Immature natural killer cell (primary cell): ENCODE data around the gene TNFRSF25. TPM values are rescaled to one million over a fixed set of nuclear protein-coding genes. Genes with fewer than 3 reads are reported as not detected.

ENCODE experiments used
- DNase-seq, 3 donors: peaks; one replicate each; pipeline ENCODE4 v3.0.0; 2022; ENCODE audit warnings: mixed read lengths in 1 of 3
- H3K27ac Mint-ChIP-seq, 6 donors: one replicate each; pipeline ENCODE4 v1.8.0; 2020; ENCODE audit warnings: mixed read lengths in 6 of 6, mild to moderate bottlenecking in 5 of 6, inconsistent platforms in 4 of 6, moderate library complexity in 3 of 6
- H3K27me3 Mint-ChIP-seq, 3 donors: one replicate each; pipeline ENCODE4 v1.8.0; 2020 to 2021; ENCODE audit warnings: low read depth in 3 of 3, mild to moderate bottlenecking in 3 of 3, mixed read lengths in 3 of 3, moderate library complexity in 3 of 3, inconsistent platforms in 1 of 3
- H3K36me3 Mint-ChIP-seq, 3 donors: one replicate each; pipeline ENCODE4 v1.8.0; 2020; ENCODE audit warnings: mixed read lengths in 3 of 3, inconsistent platforms in 2 of 3, mild to moderate bottlenecking in 2 of 3
- H3K4me1 Mint-ChIP-seq, 2 donors: one replicate each; pipeline ENCODE4 v1.8.0; 2020; ENCODE audit warnings: inconsistent platforms in 2 of 2, mild to moderate bottlenecking in 2 of 2, mixed read lengths in 2 of 2, moderate library complexity in 1 of 2
- H3K4me3 Mint-ChIP-seq, 5 donors: one replicate each; pipeline ENCODE4 v1.8.0; 2020; ENCODE audit warnings: mild to moderate bottlenecking in 5 of 5, mixed read lengths in 5 of 5, inconsistent platforms in 3 of 5, moderate library complexity in 3 of 5
- H3K9me3 Mint-ChIP-seq, 6 donors: one replicate each; pipeline ENCODE4 v1.8.0; 2020; ENCODE audit warnings: mild to moderate bottlenecking in 6 of 6, mixed read lengths in 6 of 6, inconsistent platforms in 4 of 6, moderate library complexity in 3 of 6
- polyA plus RNA-seq, 3 donors: library from polyadenylated mRNA; unstranded; fragments of 300-500 nt; fragmentation: Illumina TruSeq; gene quantifications; one replicate each; pipeline ENCODE4 v1.2.3, GENCODE V29; 2021

The TNFRSF25 gene
- polyA plus RNA-seq, 3 donors from 2014 or later: 3.1 to 15.3 (median 9.8) TPM

DNA sequence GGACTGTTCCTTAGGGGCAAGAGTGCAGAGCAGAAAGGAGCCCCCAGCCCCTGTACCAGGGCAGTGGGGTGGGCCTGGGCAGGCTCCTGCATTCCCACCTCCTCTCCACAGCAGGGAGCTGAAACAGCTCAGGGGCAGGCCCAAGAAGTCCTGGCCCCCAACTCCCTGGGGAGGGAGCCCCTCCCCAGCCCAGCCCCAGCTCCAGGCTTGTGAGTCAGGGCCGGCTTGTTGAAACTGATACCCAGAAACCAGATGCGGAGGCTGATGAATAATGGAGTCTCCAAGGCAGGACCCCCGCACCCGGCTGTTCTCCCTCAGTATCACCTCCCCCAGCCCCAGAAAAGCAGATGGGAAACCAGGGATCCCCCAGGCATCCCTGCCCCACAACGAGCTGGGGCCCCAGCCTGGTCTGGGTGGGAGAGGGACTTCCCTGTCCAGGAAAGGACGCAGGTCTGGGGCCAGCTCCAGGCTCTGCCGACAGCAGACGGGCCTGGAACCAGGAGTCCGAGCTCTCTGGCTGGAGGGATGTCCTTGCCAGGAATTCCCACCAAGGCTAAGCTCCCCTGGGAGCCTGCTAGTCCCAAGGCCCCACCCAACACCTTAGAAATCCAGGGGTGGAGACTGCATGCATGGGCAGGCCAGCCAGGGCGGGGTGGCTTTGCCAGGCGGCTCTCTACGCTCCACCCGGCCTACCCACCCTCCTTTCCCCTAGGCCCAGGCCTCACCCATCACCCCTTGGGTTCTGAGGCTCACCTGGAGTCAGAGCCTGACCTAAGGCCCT lies 22.8 kb upstream of the TNFRSF25 start:
- Mint-ChIP-seq H3K4me1 (peaks cover 6 to 12% of the 10 kb centered on the region in 2 donors), H3K27me3 (peaks cover 9 to 13% (median 12%) of the 10 kb centered on the region in 3 donors), H3K27ac (no peak overlapping the region), H3K4me3 (no peak overlapping the region), H3K36me3 (no peaks in the 10 kb centered on the region), H3K9me3 (peaks cover 0 to 3% (median 0%) of the 10 kb centered on the region in 6 donors)
- no peak for DNase-seq

DNA sequence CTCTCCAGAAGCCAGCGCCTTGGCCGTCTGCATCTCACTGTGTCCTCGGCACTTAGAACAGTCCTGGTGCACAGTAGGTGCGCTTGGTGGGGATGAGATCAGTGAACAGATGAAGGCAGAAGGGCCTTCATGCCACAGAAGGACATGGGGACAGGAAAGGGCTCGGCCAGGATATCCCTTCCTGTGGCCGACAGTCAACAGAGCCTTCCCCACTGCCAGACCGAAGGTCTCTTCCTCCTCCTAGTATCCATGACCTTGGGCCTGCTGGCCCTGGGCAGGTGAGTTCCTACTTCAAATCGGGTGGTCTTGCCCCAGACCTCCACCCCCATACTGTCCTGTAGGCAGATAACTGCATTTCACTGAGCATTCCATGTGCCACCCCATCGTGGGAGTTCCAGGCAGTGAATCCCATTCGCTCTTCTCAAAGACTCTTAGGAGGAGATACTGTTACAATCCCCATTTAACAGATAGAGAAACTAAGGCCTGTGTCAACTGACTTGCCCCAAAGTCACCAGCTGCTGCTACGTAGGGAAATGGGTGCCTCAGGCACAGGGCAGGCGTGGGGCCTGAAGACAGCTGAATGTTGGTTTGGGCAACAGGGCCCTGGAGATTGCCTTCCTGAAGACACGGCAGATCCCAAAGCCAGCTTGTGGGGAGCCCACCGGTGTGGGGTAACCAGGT lies 22.0 kb upstream of the TNFRSF25 start:
- no peak for DNase-seq
- peaks cover 0 to 3% (median 0%) of the 10 kb centered on the region in 6 donors for H3K9me3 Mint-ChIP-seq
- H3K4me1 Mint-ChIP-seq: peaks cover 6 to 12% of the 10 kb centered on the region in 2 donors
- no peaks in the 10 kb centered on the region for H3K36me3 Mint-ChIP-seq
- H3K4me3 Mint-ChIP-seq: no peak overlapping the region
- H3K27ac Mint-ChIP-seq: no peak overlapping the region
- H3K27me3 Mint-ChIP-seq: peaks cover 10 to 13% (median 12%) of the 10 kb centered on the region in 3 donors

DNA sequence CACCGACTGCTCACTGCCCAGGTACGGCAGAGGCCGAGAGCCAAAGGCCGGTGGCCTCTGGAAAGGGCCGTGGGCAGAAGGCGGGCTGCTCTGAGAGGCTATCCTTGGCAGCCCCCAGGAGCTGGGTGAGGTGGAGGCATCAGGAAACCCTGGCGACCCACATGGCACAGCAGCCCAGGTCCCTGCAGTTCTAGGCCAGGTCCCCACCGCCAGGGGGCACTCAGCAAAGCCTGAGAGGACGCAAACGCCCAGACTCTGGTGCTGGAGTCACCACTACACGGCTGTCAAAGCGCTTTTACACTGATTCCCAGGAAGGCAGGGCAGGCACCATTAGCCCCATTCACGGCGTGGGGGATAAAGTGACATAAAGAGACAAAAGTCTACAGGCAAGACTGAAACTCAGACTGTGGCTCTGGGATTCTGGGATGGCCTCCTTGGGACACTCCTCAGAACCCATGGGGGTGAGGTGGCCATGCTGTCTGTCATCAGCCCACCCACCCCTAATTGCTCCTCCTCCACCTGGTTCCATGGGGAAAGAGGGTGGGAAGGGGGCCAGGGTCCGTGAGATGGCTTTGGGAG lies 20.5 kb upstream of the TNFRSF25 start:
- H3K9me3 Mint-ChIP-seq: peaks cover 0 to 3% (median 0%) of the 10 kb centered on the region in 6 donors
- peaks cover 11 to 14% (median 14%) of the 10 kb centered on the region in 3 donors for H3K27me3 Mint-ChIP-seq
- DNase-seq: peak; percentile 58 to 66 (median 62)
- H3K4me1 Mint-ChIP-seq: peaks cover 6 to 10% of the 10 kb centered on the region in 2 donors
- H3K4me3 Mint-ChIP-seq: no peak overlapping the region
- H3K36me3 Mint-ChIP-seq: no peaks in the 10 kb centered on the region
- no peak overlapping the region for H3K27ac Mint-ChIP-seq

DNA sequence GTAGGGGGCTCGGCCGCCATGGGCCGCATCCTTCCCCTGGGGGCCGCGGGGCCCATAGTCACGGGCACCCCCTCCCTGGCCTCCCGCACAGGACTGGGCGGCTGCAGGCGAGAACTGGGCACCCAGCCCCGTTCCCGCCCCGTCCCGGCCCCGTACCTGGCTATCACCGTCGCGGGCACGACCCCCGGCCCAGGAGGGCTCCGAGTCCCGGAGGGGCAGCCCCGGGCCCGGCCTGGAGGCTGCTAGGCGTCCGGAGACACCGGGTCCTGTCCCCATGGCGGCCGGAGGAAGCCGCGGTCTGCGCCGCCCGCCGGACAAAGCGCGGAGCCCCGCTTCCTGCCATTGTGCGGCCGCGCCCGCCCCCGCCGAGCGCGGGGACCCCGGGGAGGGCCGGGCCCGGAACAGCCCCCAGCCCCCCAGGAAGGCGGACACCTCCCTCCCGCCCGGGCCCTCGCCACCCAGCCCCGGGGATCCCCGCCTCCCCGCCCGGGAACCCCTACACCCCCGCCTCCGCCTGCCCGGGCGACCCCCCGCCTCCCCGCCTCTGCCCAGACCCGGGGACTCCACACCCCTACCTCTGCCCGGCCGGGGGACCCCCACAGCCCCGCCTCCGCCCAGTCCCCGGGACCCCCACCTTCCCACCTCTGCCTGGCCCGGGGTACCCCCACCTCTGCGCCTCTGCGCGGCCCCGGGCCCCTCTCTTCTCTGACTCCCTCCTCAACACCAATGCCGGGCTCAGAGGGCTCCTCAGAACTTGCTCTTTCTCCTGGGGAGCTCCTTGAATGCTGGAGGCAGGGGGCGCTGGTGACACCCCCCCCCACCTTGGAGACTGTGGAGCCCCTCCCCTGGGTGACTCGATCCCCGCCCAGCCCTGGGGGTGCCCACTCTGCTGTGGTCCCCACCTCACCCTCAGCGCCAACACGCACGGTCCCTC lies 19.5 kb upstream of the TNFRSF25 start:
- H3K4me1 Mint-ChIP-seq: peaks cover 0 to 7% of the 10 kb centered on the region in 2 donors
- H3K9me3 Mint-ChIP-seq: peaks cover 0 to 3% (median 0%) of the 10 kb centered on the region in 6 donors
- no peak overlapping the region for H3K27ac Mint-ChIP-seq
- DNase-seq: no peak
- no peak overlapping the region for H3K4me3 Mint-ChIP-seq
- H3K36me3 Mint-ChIP-seq: no peaks in the 10 kb centered on the region
- peaks cover 6 to 11% (median 10%) of the 10 kb centered on the region in 3 donors for H3K27me3 Mint-ChIP-seq

DNA sequence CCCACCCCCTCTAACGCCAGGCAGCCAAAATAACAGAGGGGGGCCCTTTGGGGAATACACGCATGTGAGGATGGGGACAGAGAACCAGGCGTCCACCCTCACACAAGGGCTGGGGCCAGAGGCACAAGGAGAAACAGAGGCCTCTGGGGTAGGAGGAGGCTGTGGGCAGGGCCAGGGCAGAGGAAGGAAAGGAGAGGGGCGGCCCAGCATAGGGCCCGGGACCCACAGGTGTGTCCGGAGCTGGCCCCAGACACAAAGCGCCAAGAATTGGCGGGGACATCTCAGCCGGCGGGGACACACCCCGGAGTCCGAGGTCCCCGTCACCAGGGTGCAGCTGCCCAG lies 18.8 kb upstream of the TNFRSF25 start:
- H3K4me1 Mint-ChIP-seq: peaks cover 0 to 5% of the 10 kb centered on the region in 2 donors
- no peak overlapping the region for H3K4me3 Mint-ChIP-seq
- no peaks in the 10 kb centered on the region for H3K36me3 Mint-ChIP-seq
- H3K9me3 Mint-ChIP-seq: peaks cover 0 to 3% (median 0%) of the 10 kb centered on the region in 6 donors
- H3K27me3 Mint-ChIP-seq: peaks cover 6 to 11% (median 10%) of the 10 kb centered on the region in 3 donors
- no peak overlapping the region for H3K27ac Mint-ChIP-seq
- no peak for DNase-seq

DNA sequence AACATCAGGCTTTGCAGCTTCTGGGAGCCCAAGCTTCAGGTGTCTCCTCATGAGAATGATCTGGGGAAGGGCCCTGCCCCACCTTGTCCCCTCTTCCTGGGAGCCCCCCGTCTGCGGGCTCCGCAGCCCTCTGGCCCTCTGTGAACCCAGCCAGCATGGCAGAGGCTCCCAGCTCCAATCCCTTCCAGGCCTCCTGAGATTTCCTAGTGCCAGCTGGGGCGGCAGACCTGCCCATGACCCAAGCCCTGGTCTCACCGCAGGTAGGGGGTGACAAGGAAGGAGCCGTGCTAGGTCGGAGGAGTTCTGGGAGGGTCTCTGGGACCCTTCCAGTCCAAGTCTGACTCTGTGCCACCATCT lies 17.8 kb upstream of the TNFRSF25 start:
- Mint-ChIP-seq H3K4me1 (peaks cover 0 to 5% of the 10 kb centered on the region in 2 donors), H3K4me3 (no peak overlapping the region), H3K9me3 (peaks cover 0 to 3% (median 0%) of the 10 kb centered on the region in 6 donors), H3K27me3 (peaks cover 6 to 11% (median 10%) of the 10 kb centered on the region in 3 donors), H3K27ac (no peak overlapping the region), H3K36me3 (no peaks in the 10 kb centered on the region)
- no peak for DNase-seq

DNA sequence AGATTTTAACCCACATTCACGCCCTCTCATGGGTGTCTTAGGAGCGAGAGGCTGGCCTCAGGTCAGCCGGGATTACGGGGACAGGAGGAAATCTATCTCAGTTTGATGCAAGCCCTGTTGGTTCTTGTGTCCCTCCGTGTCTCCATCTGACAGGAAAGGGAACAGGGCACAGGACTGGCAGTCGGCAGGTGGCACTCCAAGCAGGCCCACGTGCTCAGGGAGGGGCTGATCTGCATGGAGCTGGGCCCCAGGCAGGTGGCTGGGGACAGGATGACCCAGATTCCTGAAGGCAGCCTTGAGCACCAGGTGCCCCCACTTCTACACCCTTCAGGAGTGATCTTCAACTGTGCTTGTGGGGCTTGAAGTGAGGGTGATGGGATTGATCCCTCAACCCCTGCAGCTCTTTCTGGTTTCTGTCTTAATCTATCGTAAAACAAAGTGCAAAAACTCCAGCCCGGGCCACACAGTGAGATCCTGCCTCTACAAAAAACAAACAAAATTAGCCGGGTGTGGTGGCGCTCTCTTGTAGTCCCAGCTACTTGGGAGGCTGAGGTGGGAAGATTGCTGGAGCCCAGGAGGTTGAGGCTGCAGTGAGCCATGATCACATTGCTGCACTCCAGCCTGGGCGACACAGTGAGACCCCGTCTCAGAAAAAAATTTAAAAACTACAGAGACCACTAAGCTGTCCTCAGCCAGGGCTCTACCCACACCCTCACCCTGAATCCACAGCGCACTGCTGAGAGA lies 17.2 kb upstream of the TNFRSF25 start:
- no peak overlapping the region for H3K4me3 Mint-ChIP-seq
- H3K36me3 Mint-ChIP-seq: no peaks in the 10 kb centered on the region
- peaks cover 0 to 5% of the 10 kb centered on the region in 2 donors for H3K4me1 Mint-ChIP-seq
- peaks cover 6 to 11% (median 10%) of the 10 kb centered on the region in 3 donors for H3K27me3 Mint-ChIP-seq
- peaks cover 0 to 3% (median 0%) of the 10 kb centered on the region in 6 donors for H3K9me3 Mint-ChIP-seq
- DNase-seq: no peak
- H3K27ac Mint-ChIP-seq: no peak overlapping the region

DNA sequence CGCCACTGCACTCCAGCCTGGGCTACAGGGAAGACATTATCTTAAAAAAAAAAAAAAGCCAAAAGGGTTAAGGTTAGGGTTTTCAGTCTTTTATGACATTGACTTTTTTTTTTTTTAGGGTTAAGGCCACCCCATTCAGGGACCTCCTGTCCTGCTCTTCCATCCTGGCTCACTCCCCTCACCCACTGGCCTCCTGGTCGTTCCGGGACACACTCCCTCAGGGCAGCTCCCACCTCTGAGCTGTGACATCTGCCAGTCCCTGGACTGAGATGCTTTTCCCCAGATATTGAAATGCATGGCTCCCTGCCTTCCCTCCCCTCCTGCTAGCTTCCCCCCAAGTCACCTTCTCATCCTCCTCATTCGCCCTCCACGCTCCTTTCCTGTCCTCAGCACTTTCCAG lies 15.8 kb upstream of the TNFRSF25 start:
- DNase-seq: no peak
- no peaks in the 10 kb centered on the region for H3K36me3 Mint-ChIP-seq
- peaks cover 0 to 5% of the 10 kb centered on the region in 2 donors for H3K4me1 Mint-ChIP-seq
- H3K9me3 Mint-ChIP-seq: no peaks in the 10 kb centered on the region
- H3K4me3 Mint-ChIP-seq: no peak overlapping the region
- H3K27ac Mint-ChIP-seq: no peak overlapping the region
- peaks cover 3 to 11% (median 7%) of the 10 kb centered on the region in 3 donors for H3K27me3 Mint-ChIP-seq

DNA sequence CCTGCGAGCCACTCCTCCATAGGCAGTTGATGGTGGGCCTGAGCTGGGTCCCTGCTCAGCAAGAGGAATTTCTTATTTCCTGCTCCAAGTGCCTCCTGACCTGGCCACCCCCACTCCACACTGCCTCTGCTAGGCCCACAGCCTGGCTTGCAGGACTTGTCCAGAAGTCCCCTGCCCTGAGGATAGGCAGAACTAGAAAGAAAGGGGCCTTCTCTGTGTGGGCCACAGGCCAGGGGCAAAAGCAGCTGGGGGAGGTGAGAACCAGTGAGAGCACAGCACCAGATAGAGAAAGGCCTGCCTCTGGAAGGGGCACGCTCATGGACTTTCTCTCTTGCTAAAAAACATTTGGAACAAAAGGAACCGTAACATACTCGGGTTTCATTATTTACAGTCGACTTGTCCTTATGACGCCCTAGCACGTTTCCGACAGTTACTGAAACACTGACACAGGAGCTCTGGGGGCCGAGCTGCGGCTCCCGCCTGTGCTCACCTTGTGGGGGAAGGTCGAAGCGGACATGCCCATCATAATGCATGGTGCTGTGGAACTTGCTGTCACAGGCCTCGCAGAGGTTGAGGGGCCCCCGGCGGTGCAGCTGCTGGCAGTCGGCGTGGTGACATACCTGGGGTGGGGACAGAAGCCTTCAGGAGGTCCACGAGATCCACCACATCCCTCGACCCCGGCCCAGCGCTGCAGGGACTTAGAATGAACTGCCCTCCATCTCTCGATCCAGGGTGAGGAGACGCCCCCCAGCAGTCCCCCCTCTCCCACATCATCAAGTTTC lies 11.3 kb upstream of the TNFRSF25 start:
- H3K27me3 Mint-ChIP-seq: peaks cover 0 to under 1% (median 0%) of the 10 kb centered on the region in 3 donors
- H3K9me3 Mint-ChIP-seq: no peaks in the 10 kb centered on the region
- no peaks in the 10 kb centered on the region for H3K4me1 Mint-ChIP-seq
- no peak for DNase-seq
- no peaks in the 10 kb centered on the region for H3K36me3 Mint-ChIP-seq
- H3K4me3 Mint-ChIP-seq: no peak overlapping the region
- no peak overlapping the region for H3K27ac Mint-ChIP-seq

DNA sequence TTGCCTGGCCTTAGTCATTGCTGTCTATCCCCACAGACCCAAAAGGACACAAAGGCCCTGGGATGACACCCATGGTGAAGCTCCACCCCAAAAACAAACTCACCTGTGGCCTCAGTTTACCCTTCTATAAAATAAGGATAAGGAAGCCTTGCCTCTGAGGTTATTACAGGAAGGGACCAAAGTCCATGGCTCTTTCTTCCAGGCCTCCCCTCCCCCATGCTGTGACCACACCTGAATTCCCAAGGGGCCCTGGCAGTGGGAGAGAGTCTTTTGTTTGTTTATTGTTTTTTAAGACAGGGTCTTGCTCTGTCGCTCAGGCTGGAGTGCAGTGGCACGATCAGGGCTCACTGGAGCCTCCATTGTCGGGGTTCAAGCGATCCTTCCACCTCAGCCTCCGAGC lies 10.5 kb upstream of the TNFRSF25 start:
- H3K4me1 Mint-ChIP-seq: no peaks in the 10 kb centered on the region
- no peak overlapping the region for H3K27ac Mint-ChIP-seq
- H3K9me3 Mint-ChIP-seq: no peaks in the 10 kb centered on the region

DNA sequence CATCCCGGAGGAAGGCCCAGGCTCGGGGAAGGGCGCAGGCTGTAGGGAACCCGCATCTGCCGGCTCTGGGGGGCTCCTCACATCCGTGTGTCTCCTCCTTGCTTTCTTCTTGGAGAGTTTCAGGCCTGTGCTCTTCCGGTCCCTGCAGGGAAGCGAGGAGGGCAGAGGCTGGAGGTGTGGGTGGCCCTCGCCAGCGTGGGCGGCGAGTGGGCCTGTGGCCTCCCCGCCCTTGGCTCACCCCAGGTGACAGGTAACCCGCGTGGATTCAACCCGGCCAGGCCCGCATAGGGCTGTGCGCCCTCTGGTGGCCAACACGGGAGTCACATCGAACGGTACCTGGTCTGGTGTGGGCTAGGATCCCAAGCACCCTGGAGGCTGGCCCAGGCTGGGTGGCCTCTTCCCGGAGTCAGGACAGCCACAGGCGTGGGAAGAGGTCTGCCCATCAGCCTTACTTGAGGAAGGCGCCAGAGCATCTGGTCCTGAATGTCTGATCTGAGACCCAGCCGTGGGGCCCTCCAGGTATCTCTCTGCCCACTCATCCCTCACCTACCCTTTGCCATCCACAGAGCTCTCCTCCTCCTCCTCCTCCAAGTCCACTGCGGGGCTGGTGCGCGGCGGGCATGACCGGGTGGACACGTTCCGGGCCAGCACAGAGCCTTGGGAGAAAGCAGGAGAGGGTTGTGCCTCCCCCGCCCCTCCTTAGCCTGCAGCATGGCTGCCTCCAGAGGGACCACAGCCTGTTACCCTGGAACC lies 9.6 kb upstream of the TNFRSF25 start:
- Mint-ChIP-seq H3K4me3 (no peak overlapping the region), H3K27ac (peak overlapping the region in 1 of 6 donors; percentile 61), H3K9me3 (no peaks in the 10 kb centered on the region), H3K27me3 (no peaks in the 10 kb centered on the region), H3K4me1 (no peaks in the 10 kb centered on the region), H3K36me3 (no peaks in the 10 kb centered on the region)
- peak; percentile 59 to 65 (median 60) for DNase-seq

More for the DNA sequence above, 10.5 kb upstream of the TNFRSF25 start:
- no peaks in the 10 kb centered on the region for H3K36me3 Mint-ChIP-seq
- H3K27me3 Mint-ChIP-seq: no peaks in the 10 kb centered on the region
- DNase-seq: no peak
- no peak overlapping the region for H3K4me3 Mint-ChIP-seq

DNA sequence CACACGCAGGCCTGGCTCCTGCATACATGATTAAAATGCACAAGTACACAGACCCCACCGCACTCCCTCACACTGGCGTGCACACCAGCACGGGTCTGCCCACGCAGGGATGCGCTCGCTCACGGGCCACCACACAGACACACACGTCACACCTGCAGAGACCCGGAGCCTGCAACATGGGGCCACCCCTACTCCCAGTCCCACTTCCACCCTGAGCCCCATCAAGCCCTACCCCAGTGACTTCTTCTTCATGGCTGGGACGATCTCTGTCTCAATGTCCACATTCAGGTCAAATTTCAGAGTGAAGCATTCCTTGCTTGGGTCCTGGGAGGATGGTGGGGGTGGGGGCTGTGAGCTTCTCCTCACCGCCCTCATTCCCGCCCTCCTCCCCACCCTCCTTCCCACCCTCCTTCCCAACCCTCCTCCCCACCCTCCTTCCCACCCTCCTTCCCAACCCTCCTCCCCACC lies 8.9 kb upstream of the TNFRSF25 start:
- H3K9me3 Mint-ChIP-seq: no peaks in the 10 kb centered on the region
- no peaks in the 10 kb centered on the region for H3K27me3 Mint-ChIP-seq
- H3K4me3 Mint-ChIP-seq: no peak overlapping the region
- no peak overlapping the region for H3K27ac Mint-ChIP-seq
- no peak for DNase-seq
- H3K4me1 Mint-ChIP-seq: no peaks in the 10 kb centered on the region
- no peaks in the 10 kb centered on the region for H3K36me3 Mint-ChIP-seq
